Loucy (cell line): ENCODE measurements around the gene ANGEL1.

ENCODE experiments used
- H2AFZ ChIP-seq: fragments of 200-600 bp; sonication (generic); 2 replicates; pipeline ENCODE4 v1.6.0; 2016; ENCODE audit warnings: antibody characterized with exemption, mild to moderate bottlenecking, low read length, moderate library complexity
- H3F3A ChIP-seq: fragments of 200-600 bp; 2 replicates; pipeline ENCODE4 v1.6.0; 2016; ENCODE audit warnings: antibody characterized with exemption, low read depth, mild to moderate bottlenecking
- H3K27me3 ChIP-seq: fragments of 200-600 bp; sonication (generic); 2 replicates; pipeline ENCODE4 v1.6.1; 2014; ENCODE audit warnings: low read length, mild to moderate bottlenecking; ENCODE audit not compliant: insufficient read depth, poor library complexity, severe bottlenecking
- H3K36me3 ChIP-seq: fragments of 200-600 bp; sonication (generic); 2 replicates; pipeline ENCODE4 v1.6.1; 2016; ENCODE audit warnings: low read length; ENCODE audit not compliant: insufficient read depth
- H3K4me1 ChIP-seq: fragments of 200-600 bp; sonication (generic); 2 replicates; pipeline ENCODE4 v1.5.1; 2014; ENCODE audit warnings: low read length, mild to moderate bottlenecking; ENCODE audit not compliant: insufficient read depth, poor library complexity, severe bottlenecking
- H3K4me2 ChIP-seq: fragments of 200-600 bp; sonication (generic); 2 replicates; pipeline ENCODE4 v1.6.0; 2014; ENCODE audit warnings: antibody characterized with exemption, low read length, low read depth, mild to moderate bottlenecking; ENCODE audit not compliant: poor library complexity, severe bottlenecking
- H3K4me3 ChIP-seq: fragments of 200-600 bp; sonication (generic); 2 replicates; pipeline ENCODE4 v1.5.1; 2014; ENCODE audit warnings: low read length, mild to moderate bottlenecking, mixed read lengths; ENCODE audit not compliant: poor library complexity, severe bottlenecking
- H3K79me2 ChIP-seq: fragments of 200-600 bp; sonication (generic); 2 replicates; pipeline ENCODE4 v1.6.1; 2014; ENCODE audit warnings: low read length; ENCODE audit not compliant: insufficient read depth
- H3K9ac ChIP-seq: fragments of 200-600 bp; sonication (generic); 2 replicates; pipeline ENCODE4 v1.6.0; 2014; ENCODE audit warnings: mild to moderate bottlenecking, low read depth, low read length, moderate library complexity; ENCODE audit not compliant: poor library complexity, severe bottlenecking
- H3K9me2 ChIP-seq: fragments of 200-600 bp; sonication (generic); replicated peaks from 2 replicates; pipeline ENCODE4 v1.6.1; 2016; ENCODE audit warnings: low read depth, low read length, mixed read lengths
- H3K9me3 ChIP-seq: fragments of 200-600 bp; sonication (generic); 2 replicates; pipeline ENCODE4 v1.6.1; 2014; ENCODE audit warnings: mild to moderate bottlenecking, antibody characterized with exemption, low read length, low read depth; ENCODE audit not compliant: insufficient read depth
- H4K20me1 ChIP-seq: fragments of 200-600 bp; sonication (generic); 2 replicates; pipeline ENCODE4 v1.6.0; 2014; ENCODE audit warnings: antibody characterized with exemption, low read length, mild to moderate bottlenecking; ENCODE audit not compliant: insufficient read depth, poor library complexity, severe bottlenecking
- EZH2phosphoT487 ChIP-seq: fragments of 200-600 bp; IDR thresholded peaks from 2 replicates; pipeline ENCODE4 v1.6.1; 2018; ENCODE audit warnings: antibody characterized with exemption, mild to moderate bottlenecking, moderate library complexity, borderline replicate concordance
- TF ChIP-seq, protein P1 (sequence below): fragments of 200-600 bp; sonication (generic); conservative IDR thresholded peaks from 2 replicates; pipeline ENCODE4 v1.5.1; 2014; ENCODE audit warnings: mild to moderate bottlenecking, antibody characterized with exemption, low read length

ANGEL1 gene

DNA sequence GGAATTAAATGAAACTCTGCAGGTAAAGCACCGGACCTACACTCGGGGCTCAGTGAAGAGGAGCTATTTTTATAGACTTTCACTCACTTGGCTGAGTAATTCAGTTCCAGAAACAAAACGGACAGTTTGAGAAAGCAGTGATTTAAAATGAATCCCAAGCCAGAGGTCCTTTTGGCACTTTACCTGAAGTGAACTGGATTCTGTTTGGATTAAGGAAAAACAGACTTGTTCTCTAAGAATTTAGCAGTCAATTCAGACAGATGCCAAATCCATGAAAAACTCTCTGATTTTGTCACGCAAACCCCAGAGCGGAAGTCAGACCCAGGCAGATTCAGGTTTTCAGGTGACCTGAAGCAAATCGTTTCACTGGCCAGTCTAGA, 56.3 kb downstream of the ANGEL1 start:
- H3K9me2 ChIP-seq = no peaks in the 10 kb centered on the region
- no peak overlapping the region for H3K4me2 ChIP-seq
- H3F3A ChIP-seq = no peaks in the 10 kb centered on the region
- no peak overlapping the region for H2AFZ ChIP-seq
- H3K36me3 ChIP-seq = no peaks in the 10 kb centered on the region
- TF ChIP-seq EZH2phosphoT487 = no peak
- TF ChIP-seq, protein P1, sequence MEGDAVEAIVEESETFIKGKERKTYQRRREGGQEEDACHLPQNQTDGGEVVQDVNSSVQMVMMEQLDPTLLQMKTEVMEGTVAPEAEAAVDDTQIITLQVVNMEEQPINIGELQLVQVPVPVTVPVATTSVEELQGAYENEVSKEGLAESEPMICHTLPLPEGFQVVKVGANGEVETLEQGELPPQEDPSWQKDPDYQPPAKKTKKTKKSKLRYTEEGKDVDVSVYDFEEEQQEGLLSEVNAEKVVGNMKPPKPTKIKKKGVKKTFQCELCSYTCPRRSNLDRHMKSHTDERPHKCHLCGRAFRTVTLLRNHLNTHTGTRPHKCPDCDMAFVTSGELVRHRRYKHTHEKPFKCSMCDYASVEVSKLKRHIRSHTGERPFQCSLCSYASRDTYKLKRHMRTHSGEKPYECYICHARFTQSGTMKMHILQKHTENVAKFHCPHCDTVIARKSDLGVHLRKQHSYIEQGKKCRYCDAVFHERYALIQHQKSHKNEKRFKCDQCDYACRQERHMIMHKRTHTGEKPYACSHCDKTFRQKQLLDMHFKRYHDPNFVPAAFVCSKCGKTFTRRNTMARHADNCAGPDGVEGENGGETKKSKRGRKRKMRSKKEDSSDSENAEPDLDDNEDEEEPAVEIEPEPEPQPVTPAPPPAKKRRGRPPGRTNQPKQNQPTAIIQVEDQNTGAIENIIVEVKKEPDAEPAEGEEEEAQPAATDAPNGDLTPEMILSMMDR = no peak
- H3K4me1 ChIP-seq = peaks cover 4% of the 10 kb centered on the region
- H3K27me3 ChIP-seq = no peaks in the 10 kb centered on the region
- H3K79me2 ChIP-seq = no peaks in the 10 kb centered on the region
- H3K4me3 ChIP-seq = no peak overlapping the region
- H4K20me1 ChIP-seq = no peaks in the 10 kb centered on the region
- no peak overlapping the region for H3K9ac ChIP-seq
- H3K9me3 ChIP-seq = no peaks in the 10 kb centered on the region

DNA sequence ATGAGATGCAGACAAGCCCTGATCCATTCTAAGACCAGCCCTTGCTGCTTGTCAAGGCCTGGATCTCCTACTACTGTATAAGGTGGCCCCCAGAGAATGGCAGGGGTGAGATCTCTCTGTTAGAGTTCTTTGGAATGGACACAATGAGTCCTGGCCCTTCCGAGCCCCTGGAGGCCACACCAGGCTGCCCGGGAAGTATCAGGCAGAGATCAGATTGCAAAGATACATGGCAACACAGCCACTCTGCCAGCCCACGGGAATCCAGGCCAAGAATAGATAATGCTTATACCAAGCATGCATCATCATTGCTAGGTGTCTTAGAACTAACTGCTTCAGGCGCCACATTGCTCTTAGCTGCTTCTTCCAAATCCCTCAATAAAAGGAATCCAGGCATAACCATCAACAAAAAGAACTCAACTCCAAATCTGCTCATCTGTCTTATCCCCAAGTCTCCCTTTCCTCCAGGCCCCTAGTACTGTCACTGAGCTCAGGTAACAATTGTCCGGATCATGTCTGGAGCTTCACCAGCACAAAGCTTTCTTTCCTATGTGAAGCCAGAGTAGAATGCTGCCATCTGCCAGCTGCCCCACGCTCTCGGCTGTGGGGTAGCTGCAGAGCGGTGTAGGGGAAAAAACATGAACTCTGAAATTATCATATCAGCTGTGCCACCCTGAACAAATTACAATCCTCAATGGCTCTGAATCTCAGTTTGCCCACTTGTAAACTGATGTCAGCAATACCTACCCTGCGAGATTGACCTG, 56.9 kb downstream of the ANGEL1 start:
- Histone ChIP-seq H3F3A (no peaks in the 10 kb centered on the region), H3K36me3 (no peaks in the 10 kb centered on the region), H2AFZ (no peak overlapping the region), H3K27me3 (no peaks in the 10 kb centered on the region), H3K9me3 (no peaks in the 10 kb centered on the region), H3K4me3 (no peak overlapping the region), H3K9me2 (no peaks in the 10 kb centered on the region), H3K79me2 (no peaks in the 10 kb centered on the region), H3K9ac (no peak overlapping the region), H4K20me1 (no peaks in the 10 kb centered on the region), H3K4me1 (no peaks in the 10 kb centered on the region), H3K4me2 (no peak overlapping the region)
- TF ChIP-seq, protein P1 = no peak
- TF ChIP-seq EZH2phosphoT487 = no peak

DNA sequence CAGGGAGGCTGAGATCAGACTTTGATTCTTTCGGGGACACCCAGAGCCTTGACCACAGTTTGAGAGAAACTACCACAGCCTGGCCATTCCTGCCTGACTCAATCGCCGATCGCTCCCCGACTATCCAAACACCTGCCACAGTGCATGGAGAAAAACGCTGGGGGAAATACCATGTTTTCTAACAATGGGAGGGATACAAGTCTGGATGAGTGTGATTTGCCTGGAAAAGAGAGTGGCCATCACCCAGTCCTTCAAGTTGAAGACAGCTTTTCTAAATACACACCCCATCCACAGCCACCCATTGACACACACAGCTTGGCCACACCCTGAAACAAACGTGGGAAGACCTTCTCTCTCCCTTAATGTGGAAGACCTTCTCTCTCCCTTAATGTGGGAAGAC, 58.1 kb downstream of the ANGEL1 start:
- Histone ChIP-seq H3K4me3 (no peak overlapping the region), H2AFZ (no peak overlapping the region), H4K20me1 (no peaks in the 10 kb centered on the region), H3K79me2 (no peaks in the 10 kb centered on the region), H3K9me3 (no peaks in the 10 kb centered on the region), H3K4me2 (no peak overlapping the region), H3K9ac (no peak overlapping the region), H3K9me2 (no peaks in the 10 kb centered on the region), H3K27me3 (no peaks in the 10 kb centered on the region), H3K4me1 (no peaks in the 10 kb centered on the region), H3F3A (no peaks in the 10 kb centered on the region), H3K36me3 (no peaks in the 10 kb centered on the region)
- TF ChIP-seq EZH2phosphoT487 = no peak
- TF ChIP-seq, protein P1 = no peak
